GM21447 (cell line): ENCODE results near the gene SERPINE1.
A peak's percentile ranks its signal among the peaks of the same experiment; 100 is the strongest.
"Not testable (repeated sequence)": the region's sequence is repeated elsewhere in the genome, so short reads cannot be mapped to it uniquely, and the experiment has no call there.

ENCODE experiments used
- ATAC-seq: cut with Tn5 transposase; IDR thresholded peaks from one replicate; pipeline ENCODE4 v1.9.1; 2021; ENCODE audit not compliant: unreplicated experiment

SERPINE1 gene

DNA sequence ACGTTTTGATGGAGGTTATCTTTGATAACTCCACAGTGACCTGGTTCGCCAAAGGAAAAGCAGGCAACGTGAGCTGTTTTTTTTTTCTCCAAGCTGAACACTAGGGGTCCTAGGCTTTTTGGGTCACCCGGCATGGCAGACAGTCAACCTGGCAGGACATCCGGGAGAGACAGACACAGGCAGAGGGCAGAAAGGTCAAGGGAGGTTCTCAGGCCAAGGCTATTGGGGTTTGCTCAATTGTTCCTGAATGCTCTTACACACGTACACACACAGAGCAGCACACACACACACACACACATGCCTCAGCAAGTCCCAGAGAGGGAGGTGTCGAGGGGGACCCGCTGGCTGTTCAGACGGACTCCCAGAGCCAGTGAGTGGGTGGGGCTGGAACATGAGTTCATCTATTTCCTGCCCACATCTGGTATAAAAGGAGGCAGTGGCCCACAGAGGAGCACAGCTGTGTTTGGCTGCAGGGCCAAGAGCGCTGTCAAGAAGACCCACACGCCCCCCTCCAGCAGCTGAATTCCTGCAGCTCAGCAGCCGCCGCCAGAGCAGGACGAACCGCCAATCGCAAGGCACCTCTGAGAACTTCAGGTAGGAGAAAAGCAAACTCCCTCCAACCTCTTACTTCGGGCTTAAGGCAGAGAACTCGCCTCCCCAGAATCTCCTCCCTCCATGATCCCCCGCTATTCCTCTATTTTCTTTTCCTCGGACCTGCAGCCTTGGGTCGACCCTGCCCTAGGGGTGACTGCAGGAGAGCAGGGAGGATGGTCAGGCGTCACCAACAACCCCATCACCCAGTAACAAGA, at the start of gene SERPINE1:
TSS of gene SERPINE1 (plus strand) at position 454 of the 809 bp plus-strand sequence. CDS start 1,290 bp downstream, outside the sequence.
- peak; percentile 43 for ATAC-seq

DNA sequence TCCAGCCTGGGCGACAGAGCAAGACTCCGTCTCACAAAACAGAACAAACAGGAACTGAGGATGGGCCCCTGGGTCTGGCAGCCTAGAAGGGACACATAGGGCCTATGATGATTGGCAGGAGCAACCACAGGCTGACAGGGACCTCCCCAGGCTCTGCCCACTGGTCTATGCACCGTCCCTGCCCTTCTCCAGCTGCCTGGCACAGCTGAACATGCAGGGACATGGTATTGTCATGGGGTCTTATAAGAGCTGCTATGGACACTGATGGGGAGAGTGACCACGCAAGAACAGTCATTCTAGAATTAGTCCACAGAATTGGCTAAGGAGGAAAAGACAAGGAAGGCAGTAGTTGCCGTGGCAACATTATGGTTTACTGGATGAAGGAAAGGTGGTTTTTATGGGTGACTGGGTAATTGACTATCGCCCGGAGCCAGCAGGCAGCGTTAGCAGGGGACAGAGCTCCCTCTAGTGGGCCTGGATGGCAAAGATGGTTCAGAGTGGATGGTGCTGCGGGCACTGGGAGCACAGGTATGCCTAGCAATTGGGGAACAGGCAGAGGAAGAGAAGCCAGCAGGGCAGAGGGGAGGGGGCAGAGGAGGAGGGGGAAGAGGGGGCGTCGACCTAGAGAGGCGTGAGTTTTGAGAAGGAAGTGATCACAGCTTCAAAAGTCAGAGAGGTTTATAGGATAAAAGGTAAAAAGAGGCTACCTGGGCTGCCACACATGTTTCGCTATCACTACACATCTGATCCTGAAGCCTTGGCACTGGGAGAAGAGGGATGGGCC, 49.4 kb upstream of the SERPINE1 start:
- peak; percentile 86 for ATAC-seq

DNA sequence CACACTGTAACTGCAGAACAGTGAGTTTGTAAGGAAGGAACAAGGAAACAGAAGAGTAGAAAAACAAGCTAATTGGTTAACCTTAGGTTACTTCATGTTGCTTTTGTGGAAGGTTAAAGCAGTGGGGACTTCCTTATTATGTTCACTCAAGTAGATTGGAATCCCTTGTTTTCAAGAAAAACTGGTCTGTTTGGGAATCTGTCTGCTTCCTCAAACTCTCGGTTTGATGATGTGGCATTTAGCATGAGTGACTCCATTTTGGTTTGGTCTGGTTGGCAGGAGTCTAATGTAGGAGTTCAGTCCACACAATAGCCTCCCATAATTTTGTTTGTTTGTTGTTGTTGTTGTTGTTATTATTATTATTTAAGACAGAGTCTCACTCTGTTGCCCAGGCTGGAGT, 45.5 kb upstream of the SERPINE1 start:
- no peak for ATAC-seq

DNA sequence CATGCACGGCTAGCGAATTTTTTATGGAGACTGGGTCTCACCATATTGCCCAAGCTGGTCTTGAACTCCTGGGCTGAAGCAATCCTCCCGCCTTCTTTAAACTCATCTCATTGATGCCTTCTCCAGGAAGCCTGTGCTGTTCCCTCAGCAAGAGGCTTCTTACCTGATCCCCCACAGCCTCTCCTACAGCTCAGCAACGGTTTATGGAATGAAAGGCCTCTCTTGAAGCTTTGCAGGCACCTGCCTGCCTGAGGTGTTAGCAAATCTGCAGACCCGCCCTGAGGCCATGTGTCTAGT, 42.1 kb upstream of the SERPINE1 start:
- ATAC-seq = no peak

DNA sequence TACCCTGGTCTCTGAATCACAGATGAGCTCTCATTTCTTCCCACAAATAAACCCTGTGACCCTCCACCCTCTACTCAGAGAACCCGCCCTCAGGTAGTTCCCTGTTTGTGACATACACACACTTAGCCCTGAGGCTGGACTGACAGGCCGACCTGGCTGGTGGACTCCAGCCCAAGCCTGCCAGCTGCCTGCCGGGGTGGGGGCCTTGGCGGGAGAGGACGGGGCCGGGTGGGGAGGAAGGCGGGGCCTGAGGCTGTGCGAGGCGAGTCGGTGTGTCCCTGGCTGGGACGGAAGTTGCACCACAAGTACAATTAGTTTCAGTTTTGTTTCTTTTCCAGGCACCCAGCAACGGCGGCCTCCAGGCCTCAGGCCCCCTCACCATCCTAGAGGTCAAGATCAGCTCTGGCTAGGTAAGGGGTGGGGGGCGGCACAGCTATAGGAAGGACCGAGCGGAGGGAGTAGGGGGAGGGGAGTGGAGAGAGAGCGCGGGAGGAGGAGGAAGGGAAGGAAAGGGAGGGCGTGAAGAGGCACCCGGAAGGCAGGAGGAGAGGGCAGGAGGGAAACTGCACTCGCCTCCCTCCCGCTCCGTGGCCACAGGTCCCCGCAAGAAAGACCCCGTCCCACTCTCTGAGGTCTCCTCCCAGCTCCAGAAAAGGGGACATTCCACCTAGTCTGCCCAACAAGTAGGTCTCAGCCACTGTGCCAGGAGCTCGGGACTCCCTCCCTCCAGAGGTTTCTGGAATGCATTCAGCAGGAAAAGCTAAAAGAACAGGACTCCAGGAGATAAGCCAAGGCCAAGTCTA, 41.5 kb upstream of the SERPINE1 start, which contains the start of gene TRIM56:
TSS of gene TRIM56 (plus strand) at position 320 of the 803 bp plus-strand sequence. CDS start 1,832 bp downstream, outside the sequence.
- peak; percentile 86 for ATAC-seq

DNA sequence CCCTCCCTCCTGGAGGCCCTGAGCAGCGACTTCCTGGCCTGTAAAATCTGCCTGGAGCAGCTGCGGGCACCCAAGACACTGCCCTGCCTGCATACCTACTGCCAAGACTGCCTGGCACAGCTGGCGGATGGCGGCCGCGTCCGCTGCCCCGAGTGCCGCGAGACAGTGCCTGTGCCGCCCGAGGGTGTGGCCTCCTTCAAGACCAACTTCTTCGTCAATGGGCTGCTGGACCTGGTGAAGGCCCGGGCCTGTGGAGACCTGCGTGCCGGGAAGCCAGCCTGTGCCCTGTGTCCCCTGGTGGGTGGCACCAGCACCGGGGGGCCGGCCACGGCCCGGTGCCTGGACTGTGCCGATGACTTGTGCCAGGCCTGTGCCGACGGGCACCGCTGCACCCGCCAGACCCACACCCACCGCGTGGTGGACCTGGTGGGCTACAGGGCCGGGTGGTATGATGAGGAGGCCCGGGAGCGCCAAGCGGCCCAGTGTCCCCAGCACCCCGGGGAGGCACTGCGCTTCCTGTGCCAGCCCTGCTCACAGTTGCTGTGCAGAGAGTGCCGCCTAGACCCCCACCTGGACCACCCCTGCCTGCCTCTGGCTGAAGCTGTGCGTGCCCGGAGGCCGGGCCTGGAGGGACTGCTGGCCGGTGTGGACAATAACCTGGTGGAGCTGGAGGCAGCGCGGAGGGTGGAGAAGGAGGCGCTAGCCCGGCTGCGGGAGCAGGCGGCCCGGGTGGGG, 39.4 kb upstream of the SERPINE1 start:
- ATAC-seq = no peak

DNA sequence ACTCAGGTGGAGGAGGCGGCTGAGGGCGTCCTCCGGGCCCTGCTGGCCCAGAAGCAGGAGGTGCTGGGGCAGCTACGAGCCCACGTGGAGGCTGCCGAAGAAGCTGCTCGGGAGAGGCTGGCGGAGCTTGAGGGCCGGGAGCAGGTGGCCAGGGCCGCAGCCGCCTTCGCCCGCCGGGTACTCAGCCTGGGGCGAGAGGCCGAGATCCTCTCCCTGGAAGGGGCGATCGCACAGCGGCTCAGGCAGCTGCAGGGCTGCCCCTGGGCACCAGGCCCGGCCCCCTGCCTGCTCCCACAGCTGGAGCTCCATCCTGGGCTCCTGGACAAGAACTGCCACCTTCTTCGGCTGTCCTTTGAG, 38.9 kb upstream of the SERPINE1 start:
- no peak for ATAC-seq

DNA sequence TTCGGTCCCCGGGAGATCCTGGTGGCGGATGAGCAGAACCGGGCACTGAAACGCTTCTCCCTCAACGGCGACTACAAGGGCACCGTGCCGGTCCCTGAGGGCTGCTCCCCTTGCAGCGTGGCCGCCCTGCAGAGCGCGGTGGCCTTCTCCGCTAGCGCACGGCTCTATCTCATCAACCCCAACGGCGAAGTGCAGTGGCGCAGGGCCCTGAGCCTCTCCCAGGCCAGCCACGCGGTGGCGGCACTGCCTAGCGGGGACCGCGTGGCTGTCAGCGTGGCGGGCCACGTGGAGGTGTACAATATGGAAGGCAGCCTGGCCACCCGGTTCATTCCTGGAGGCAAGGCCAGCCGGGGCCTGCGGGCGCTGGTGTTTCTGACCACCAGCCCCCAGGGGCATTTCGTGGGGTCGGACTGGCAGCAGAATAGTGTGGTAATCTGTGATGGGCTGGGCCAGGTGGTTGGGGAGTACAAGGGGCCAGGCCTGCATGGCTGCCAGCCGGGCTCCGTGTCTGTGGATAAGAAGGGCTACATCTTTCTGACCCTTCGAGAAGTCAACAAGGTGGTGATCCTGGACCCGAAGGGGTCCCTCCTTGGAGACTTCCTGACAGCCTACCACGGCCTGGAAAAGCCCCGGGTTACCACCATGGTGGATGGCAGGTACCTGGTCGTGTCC, 37.9 kb upstream of the SERPINE1 start:
- ATAC-seq = no peak

DNA sequence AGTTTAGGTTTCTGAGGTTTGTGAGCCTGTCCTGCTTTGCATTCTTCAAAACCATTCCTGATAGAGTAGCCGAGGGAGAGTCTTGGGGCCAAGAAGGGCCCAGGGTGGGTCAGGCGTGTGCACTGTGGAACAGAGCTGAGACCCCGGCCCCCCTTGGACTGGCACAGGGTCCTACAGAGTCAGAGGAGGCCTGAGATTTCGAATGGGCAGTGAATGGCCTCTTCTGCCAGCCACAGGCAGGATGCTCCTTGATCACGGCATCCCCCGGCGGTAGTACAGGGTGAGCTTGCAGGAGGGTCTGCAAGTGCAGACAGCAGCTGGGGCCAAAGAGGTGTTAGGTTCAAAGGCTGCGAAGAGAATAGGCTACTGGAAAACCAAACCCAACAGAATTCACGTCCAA, 37.0 kb upstream of the SERPINE1 start:
- ATAC-seq = no peak

DNA sequence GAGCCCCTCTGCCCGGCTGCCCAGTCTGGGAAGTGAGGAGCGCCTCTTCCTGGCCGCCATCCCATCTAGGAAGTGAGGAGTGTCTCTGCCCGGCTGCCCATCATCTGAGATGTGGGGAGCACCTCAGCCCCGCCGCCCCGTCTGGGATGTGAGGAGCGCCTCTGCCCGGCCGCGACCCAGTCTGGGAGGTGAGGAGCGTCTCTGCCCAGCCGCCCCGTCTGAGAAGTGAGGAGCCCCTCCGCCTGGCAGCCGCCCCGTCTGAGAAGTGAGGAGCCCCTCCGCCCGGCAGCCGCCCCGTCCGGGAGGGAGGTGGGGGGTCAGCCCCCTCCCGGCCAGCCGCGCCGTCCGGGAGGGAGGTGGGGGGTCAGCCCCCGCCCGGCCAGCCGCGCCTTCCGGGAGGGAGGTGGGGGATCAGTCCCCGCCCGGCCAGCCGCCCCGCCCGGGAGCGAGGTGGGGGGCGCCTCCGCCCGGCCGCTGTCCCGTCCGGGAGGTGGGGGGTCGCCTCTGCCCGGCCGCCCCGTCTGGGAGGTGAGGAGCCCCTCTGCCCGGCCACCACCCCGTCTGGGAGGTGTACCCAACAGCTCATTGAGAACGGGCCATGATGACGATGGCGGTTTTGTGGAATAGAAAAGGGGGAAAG, 34.5 kb upstream of the SERPINE1 start:
- not testable (repeated sequence) for ATAC-seq

DNA sequence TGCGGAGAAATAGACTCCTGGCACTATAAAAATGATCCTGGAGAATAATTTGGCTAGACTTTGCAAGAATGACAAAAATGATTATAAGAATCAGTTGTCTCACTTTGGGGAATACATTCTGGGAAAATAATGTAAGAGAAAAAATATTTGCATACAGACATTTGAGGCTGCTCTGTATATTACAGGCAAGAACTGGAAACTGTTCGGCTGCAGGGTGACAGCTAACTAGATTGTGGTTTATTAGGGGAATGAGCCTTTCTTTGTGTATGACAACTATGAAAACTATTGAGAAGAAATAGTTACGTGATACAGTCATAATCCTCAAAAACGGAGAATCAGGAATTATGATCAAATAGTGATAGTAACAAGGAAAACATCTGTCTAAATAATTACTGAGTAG, 33.0 kb upstream of the SERPINE1 start:
- ATAC-seq = no peak

DNA sequence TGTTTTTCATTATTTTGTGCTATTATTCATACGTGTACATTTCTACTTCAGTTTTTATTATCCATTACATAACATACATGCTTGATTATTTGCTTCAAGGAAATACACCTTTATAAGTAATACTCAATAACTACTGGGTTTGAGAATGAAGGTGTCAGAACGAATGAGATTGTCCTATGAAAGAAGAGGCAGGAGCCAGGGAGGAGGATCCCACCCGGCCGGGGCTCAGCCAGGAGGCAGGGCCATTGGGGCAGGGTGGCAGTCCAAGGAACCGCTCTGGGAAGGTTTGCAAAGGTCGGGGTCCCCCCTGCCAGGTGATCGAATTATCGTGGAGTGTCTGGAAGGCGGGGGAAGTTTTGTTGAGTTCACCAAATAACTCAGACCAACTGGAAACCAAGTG, 32.5 kb upstream of the SERPINE1 start:
- no peak for ATAC-seq

DNA sequence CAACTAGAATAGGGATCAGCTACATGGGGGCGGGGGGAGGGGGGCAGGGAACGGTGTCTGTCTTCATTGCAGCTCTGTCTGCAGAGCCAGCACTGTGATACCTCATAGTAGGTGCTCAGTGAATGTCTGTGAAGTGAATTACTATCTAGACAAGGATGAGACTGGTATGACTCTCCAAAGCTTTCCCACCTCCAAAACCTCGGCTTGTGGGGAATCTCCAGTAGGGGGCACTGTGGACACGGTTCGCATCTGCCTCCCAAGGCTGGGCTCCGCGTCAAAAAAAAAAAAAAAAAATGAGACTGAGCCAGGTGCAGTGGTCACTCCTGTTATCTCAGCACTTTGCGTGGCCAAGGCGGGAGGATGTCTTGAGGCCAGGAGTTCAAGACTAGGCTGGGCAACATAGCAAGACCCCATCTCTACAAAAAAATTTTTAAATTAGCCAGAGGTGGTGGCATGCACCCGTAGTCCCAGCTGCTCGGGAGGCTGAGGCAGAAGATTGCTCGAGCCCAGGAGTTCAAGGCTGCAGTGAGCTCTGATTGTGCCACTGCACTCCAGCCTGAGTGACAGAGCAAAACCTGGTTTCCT, 32.0 kb upstream of the SERPINE1 start:
- ATAC-seq = no peak

DNA sequence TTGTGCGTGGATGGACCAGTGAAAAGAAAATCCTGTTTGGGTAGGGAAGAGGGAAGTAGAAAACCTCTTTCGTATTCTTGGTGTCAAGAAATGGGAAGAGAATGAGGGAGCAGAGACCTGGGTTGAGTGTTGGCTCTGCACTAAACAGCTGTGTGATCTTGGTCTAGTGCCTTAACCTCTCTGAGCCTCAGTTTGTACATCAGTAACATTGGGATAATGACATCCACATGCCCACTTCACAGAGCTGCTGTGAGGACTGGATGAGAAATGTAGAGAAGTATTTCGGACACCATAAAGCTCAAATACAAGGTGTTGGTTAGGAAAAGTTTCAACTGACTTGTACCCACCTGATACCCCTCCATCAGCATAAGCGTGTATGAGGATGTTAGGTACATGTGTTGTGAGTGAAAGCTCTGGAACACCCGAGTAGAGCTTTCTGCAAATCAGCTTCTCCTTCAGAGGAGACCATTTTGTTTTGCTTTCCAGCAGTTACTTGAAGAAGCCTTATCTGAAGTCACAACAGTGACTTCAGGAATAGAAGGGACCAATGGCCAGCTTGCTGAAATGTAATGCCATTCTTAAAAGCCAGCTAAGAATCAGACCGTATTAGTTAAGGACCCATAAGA, 30.5 kb upstream of the SERPINE1 start:
- ATAC-seq = no peak

DNA sequence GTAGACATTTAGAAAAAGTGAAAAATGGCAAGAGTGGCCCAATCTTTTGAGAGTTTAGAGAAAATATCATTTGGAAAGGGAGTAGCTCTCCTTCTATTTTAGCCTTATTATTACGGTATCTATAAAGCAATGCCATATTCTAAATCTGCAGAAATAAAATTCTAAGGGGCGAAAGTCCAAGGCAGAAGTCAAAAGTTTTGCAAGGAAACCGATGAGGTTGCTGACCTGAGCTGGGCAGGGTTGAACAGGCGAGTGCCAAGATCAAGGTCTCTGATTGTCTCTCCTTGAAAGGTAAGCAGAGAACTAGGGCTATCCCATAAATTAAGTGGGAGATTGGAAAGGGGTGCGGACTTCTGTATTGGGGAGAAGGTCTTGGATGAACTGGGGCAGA, 30.0 kb upstream of the SERPINE1 start:
- no peak for ATAC-seq

DNA sequence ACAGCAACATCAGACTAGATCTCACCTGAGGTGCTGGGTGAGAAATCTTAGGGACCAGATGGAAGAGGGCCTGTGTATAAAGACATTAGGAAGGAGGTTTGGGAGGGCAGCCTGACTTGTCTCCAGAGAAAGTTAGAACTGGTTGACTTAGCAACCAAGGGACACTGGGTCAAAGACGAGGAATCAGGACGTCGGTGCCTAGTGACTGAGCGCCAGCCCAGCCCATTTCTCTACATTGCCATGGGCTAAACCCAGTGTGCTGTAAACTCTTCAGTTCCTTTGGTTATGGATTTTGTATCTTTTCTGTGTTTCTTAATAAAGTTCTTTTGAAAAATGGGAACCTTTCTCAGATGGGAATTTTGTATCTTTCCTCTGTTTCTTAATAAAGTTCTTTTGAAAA, 29.3 kb upstream of the SERPINE1 start:
- ATAC-seq = no peak

DNA sequence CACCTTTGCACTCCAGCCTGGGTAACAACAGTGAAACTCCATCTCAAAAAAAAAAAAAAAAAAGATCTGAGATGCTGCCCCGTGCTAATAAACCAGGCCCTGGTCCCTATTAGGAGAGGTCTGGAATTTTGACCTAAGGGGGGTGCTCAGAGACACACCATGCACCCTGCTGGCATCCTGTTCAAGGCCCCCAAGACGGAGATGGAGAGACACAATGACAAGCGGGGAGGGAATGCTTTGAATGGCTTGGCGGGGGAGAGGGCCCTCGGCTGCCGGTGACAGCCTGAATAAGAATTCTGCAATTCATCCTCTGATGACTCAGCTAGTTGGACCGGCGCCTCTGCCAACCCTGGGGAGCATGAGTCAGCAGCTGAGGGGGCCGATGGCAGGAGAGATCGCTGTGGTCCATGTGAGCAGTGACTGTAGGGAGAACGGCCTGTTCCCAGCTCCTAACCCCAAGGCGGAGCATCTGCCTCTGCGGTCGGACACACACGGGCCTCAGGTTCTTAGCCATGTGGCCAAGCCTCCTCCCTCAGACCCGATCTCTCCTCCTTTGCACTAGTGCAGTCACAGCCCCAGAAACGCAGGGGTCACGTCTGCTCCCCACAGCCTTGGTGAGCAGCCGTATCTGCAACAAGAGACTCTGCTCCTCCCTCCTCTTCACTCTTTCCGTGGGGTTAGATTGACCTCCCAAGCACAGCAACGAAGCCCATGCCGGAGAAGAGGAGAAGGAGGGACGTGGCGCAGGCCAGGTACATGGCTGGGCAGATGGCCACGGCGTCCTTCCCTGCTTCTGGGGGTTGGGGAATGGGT, 26.7 kb upstream of the SERPINE1 start:
- no peak for ATAC-seq
